ENCODE results near the gene DCANP1.

The DCANP1 gene

DNA sequence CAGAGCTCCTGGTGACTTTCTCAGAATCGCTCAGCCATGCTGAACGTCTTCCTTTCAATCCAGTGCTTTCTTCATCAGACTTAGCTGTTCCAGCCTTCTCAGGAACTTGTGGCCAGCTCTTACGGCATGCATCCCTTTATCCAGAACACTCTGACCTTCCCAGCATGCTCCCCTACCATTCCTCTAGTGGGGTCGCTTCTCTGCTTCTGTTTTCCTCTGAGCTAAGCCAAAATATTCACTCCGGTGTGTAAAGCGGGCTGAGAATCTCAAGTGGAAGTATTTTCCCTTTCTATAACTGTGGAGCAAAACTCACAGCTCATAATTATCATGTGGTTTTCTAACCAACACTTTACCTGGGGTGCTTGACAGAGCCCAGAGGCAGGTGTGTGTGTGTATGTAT lies 6.2 kb downstream of the DCANP1 start:
- DNase-seq, result no peak

DNA sequence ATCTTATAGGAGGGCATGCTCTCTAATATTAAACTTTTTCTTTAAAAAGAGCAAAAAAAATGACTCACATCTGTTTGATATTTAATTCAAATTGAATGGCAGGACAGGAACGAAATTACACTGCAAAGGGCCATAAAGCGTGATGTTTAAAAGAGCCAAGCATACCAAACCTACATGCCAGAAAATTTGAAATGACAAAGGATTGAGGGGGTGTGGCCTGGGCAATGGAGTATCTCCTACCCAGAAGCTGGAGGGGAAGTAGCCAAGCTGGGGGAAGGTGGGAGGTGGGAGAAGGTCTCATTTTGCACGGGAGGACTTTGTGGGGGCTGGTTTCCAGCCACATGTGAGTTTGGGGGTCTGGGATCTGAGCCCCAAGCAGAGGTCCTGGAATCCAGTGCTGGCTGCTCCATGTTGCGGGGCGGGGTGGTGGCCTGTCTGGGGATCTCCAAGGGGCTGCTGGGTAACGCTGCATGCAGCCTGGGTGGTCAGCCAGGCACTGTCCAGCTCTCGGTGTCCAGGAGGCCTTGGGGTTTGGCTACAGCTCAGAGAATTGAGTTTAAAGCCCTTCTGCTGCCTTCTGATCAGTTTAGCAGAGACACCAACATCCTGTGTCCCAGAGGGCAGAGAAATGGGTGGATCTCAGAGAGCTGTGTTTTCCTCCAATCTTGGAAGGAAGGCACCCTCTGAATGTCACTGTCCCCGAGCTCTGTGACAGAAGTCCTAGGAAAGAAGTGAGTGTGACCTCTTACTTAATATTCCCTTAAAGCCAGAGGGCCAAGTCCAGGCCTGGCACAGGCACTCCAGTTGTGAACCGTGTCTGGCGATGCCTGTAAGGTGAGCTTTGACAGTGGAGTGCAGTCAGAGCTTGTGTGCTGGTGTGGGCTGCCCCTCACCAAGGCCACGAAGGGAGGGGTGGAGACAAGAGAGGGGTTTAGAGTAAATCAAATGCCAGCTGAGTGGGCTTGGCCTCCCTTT lies 7.6 kb downstream of the DCANP1 start:
- DNase-seq, result no peak

GRCh38 chr5:135438636-135439221 lies 8.4 kb downstream of the DCANP1 start:
- no peak for DNase-seq

- DNase-seq, result no peak
Observed at GRCh38 chr5:135437796-135438560, 9.2 kb downstream of the DCANP1 start.

- peak; percentile 64 for DNase-seq
Observed at GRCh38 chr5:135437422-135437795, 9.7 kb downstream of the DCANP1 start.

- no peak for DNase-seq
Observed at GRCh38 chr5:135436951-135437418, 10.2 kb downstream of the DCANP1 start.

GRCh38 chr5:135435467-135436330 lies 11.4 kb downstream of the DCANP1 start:
- DNase-seq, result no peak

GRCh38 chr5:135434591-135435466 lies 12.3 kb downstream of the DCANP1 start:
- DNase-seq, result no peak

- DNase-seq, result no peak
Observed at GRCh38 chr5:135433681-135434426, 13.3 kb downstream of the DCANP1 start.

DNA sequence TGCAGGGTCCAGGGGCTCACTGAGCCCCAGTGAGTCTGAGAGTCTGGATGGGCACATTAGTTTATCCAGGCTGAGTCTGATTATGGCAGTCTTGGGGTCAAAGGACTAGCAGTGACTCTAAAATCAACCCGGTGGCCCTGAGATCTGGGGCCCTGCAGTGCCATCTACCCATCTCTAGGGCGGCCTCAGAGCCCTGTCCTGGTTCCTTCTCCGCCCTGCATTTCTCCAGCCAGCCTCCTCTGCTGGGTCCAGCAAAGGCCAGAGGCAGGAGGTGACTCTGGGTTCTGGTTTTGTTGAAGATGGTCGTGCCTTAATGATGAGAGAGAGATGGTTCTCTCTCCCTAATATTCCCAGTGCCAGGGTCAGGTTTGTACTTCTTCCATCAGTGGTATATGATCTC lies 15.0 kb downstream of the DCANP1 start:
- DNase-seq, result no peak

- no peak for DNase-seq
Observed at GRCh38 chr5:135430135-135430437, 17.1 kb downstream of the DCANP1 start.

- DNase-seq, result peak; percentile 24
Observed at GRCh38 chr5:135429301-135430134, 17.6 kb downstream of the DCANP1 start.

DNA sequence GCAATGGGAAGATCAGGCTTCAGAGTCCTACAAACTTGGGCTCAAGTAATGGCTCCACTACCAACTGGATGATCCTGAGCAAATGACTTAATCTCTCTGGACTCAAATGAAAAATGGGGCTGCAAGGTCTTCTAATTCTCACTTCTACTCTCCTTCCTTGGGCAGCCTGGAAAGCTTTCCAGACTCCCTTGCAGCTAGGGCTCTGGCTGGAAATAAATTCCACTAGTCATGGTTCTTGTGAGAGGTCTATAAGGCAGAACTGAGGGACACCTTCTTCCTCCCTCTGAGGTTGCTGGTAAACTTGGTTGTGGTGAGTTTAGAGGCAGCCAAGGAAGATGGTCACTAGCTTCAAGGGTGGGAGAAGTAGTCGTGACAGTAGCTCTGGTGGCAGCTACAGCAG lies 18.6 kb downstream of the DCANP1 start:
- DNase-seq, result no peak

DNA sequence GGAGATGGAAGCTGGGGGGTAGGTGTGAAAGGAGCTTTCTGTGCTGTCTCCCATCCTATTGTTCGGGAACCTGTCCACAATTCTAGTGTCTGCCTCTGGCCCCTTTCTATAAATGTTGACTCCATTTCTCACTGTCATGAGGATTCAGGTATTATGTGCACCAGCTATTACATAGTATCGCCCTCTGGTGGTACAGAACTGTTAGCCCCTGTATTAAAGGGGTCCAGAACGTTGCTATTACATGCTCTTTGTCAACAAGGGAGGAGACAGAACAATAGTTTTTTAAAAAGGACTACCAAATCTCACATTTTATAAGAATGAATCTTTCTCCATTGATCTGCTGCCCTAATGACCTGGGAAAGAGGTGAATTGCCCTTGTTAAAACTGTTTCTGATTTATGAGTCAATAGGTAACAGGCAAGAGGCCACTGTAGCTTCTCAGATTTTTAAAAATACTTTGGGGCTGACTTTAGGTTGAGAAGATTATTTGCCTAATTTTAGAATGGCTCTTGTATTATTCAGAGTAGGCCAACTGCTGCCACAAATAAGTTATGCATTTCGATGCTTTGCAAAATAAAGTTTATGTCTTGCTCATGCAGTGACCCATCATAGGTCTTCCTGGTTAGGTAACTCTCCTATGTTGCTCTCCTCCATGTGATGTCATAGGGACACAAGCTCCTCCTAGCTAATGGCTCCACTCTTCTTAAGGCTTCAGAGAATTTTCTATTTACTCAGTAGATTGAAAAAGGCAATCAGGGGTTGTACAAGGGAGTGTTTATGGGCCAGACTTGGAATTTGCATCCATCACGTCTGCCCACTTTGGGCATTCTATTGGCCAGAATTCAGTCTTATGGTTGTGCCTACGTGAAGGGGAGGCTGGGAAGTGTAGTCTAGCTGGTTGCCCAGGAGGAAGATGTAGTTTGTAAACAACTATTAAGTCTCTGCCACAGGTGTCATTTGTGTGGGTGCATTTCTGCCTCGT lies 20.8 kb downstream of the DCANP1 start:
- peak; percentile 93 for DNase-seq

DNA sequence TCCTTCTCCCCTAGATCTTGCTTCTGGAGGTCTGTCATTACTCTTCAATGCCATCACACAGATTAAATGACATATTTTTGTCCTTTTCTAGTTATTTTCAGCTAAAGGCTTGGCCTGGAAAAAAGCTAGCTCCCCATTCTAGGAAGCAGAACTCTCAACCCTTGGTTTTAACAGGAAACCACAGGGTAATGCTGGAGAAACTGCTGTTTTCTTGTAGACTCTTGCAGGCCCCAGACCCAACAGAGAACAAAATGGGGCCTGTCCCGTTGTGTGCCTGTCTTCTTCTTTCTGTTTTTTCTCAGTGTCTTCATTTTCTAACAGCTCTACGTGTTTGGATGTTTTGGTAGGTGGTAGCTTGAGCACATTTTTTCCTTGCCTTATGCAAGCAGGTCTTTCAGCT lies 21.5 kb downstream of the DCANP1 start:
- DNase-seq, result peak; percentile 83

GRCh38 chr5:135423846-135424168 lies 23.3 kb downstream of the DCANP1 start:
- no peak for DNase-seq

- DNase-seq, result peak; percentile 75
Observed at GRCh38 chr5:135423146-135423845, 23.9 kb downstream of the DCANP1 start.

- DNase-seq, result no peak
Observed at GRCh38 chr5:135422419-135422818, 24.7 kb downstream of the DCANP1 start.

Measured in hematopoietic multipotent progenitor cell treated with erythropoietin and hydrocortisone succinate and interleukin-3 and kit ligand, for 4 days (in vitro differentiated cells).